Suprapubic skin (tissue), 4 donors: ENCODE data around the gene CHST4. TPM values are rescaled to one million over a fixed set of nuclear protein-coding genes. Genes with fewer than 3 reads are reported as not detected.
A peak's percentile ranks its signal among the peaks of the same experiment; 100 is the strongest.

Experiments
- DNase-seq, 2 donors: peaks; one replicate each; pipeline ENCODE4 v3.0.0-alpha.2; 2019; ENCODE audit warnings: low spot score in 2 of 2
- H3K27ac ChIP-seq: fragments of 200-600 bp; sonication (generic); one replicate; pipeline ENCODE4 v1.5.1; 2019
- H3K27me3 ChIP-seq: fragments of 200-600 bp; sonication (generic); one replicate; pipeline ENCODE4 v1.5.1; 2019
- H3K36me3 ChIP-seq: fragments of 200-600 bp; sonication (generic); one replicate; pipeline ENCODE4 v1.5.1; 2019
- H3K4me1 ChIP-seq: fragments of 200-600 bp; sonication (generic); one replicate; pipeline ENCODE4 v1.5.1; 2019
- H3K4me3 ChIP-seq: fragments of 200-600 bp; sonication (generic); one replicate; pipeline ENCODE4 v1.5.1; 2019; ENCODE audit warnings: mild to moderate bottlenecking
- H3K9me3 ChIP-seq: fragments of 200-600 bp; sonication (generic); one replicate; pipeline ENCODE4 v1.5.1; 2019
- EP300 ChIP-seq: sonication (generic); formaldehyde crosslinking; IDR thresholded peaks from one replicate; pipeline ENCODE4 v1.6.1; 2017; ENCODE audit warnings: antibody characterized with exemption
- POLR2A ChIP-seq, 2 donors: fragments of 450-650 bp; IDR thresholded peaks; one replicate each; pipeline ENCODE4 v1.6.1; 2017; ENCODE audit warnings: antibody characterized with exemption in 2 of 2, mild to moderate bottlenecking in 2 of 2, moderate library complexity in 2 of 2
- POLR2AphosphoS5 ChIP-seq, 3 donors: sonication (generic); formaldehyde crosslinking; IDR thresholded peaks; one replicate each; pipeline ENCODE4 v1.6.1; 2017; ENCODE audit warnings: antibody characterized with exemption in 3 of 3
- WGBS: methylation state at CpG from one replicate; pipeline ENCODE4 v1.1.5; 2018; 5-methylcytosine and 5-hydroxymethylcytosine counted together
- total RNA-seq, 4 donors: library from RNA; depleted of rRNA; stranded (reverse); fragments of >200 nt; gene quantifications; one replicate each; pipeline ENCODE4 v1.1.0, GENCODE V29; 2016
- TF ChIP-seq, protein P1 (sequence below), 2 donors: fragments of 200-600 bp in 1 of 2; fragments of 450-650 bp in 1 of 2; sonication (generic) in 1 of 2; IDR thresholded peaks; one replicate each; pipeline ENCODE4 v1.5.1; 2016 to 2019; ENCODE audit warnings: antibody characterized with exemption in 2 of 2, mild to moderate bottlenecking in 1 of 2, moderate library complexity in 1 of 2

The CHST4 gene
- total RNA-seq, 4 donors from 2014 or later: not detected

GRCh38 chr16:71484006-71484893, 42.0 kb upstream of the CHST4 start:
- peak; percentile 91 to 92 for DNase-seq
- H3K4me1 ChIP-seq: peaks cover 13% of the 10 kb centered on the region
- TF ChIP-seq EP300 (no peak), POLR2A (IDR thresholded peaks at IDR 0.05) (peak; percentile 21 to 68), POLR2AphosphoS5 (IDR thresholded peaks at IDR 0.05) (peak in 2 of 3 donors; percentile 70 to 73)
- TF ChIP-seq, protein P1, sequence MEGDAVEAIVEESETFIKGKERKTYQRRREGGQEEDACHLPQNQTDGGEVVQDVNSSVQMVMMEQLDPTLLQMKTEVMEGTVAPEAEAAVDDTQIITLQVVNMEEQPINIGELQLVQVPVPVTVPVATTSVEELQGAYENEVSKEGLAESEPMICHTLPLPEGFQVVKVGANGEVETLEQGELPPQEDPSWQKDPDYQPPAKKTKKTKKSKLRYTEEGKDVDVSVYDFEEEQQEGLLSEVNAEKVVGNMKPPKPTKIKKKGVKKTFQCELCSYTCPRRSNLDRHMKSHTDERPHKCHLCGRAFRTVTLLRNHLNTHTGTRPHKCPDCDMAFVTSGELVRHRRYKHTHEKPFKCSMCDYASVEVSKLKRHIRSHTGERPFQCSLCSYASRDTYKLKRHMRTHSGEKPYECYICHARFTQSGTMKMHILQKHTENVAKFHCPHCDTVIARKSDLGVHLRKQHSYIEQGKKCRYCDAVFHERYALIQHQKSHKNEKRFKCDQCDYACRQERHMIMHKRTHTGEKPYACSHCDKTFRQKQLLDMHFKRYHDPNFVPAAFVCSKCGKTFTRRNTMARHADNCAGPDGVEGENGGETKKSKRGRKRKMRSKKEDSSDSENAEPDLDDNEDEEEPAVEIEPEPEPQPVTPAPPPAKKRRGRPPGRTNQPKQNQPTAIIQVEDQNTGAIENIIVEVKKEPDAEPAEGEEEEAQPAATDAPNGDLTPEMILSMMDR (IDR thresholded peaks at IDR 0.05): no peak
- WGBS: under 1% methylated on average over 37 of the region's 44 CpGs
- no peaks in the 10 kb centered on the region for H3K9me3 ChIP-seq
- H3K27me3 ChIP-seq: no peaks in the 10 kb centered on the region
- H3K4me3 ChIP-seq: peak overlapping the region; percentile 79
- H3K27ac ChIP-seq: peak overlapping the region; percentile 95
- H3K36me3 ChIP-seq: no peaks in the 10 kb centered on the region

GRCh38 chr16:71489122-71489521, 37.1 kb upstream of the CHST4 start, which contains the start of gene ZNF19:
TSS of gene ZNF19 (minus strand) at chr16:71489324. CDS start at chr16:71482114, 7,210 bp downstream.
- WGBS: 91% methylated on average over 20 of the region's 22 CpGs
- no peak within 1 kb of the TSS for H3K27ac ChIP-seq
- H3K36me3 ChIP-seq: no peaks in the 10 kb centered on the region
- peaks cover 4% of the 10 kb centered on the region for H3K4me1 ChIP-seq
- H3K27me3 ChIP-seq: no peaks in the 10 kb centered on the region
- DNase-seq: peak in 1 of 2 donors; percentile 75
- no peaks in the 10 kb centered on the region for H3K9me3 ChIP-seq
- H3K4me3 ChIP-seq: no peak within 1 kb of the TSS
- TF ChIP-seq, protein P1 (IDR thresholded peaks at IDR 0.05): no peak
- TF ChIP-seq POLR2AphosphoS5 (IDR thresholded peaks at IDR 0.05) (no peak), EP300 (no peak), POLR2A (IDR thresholded peaks at IDR 0.05) (no peak)

- no peaks in the 10 kb centered on the region for H3K27me3 ChIP-seq
- H3K9me3 ChIP-seq: no peaks in the 10 kb centered on the region
- DNase-seq: no peak
- no peaks in the 10 kb centered on the region for H3K4me1 ChIP-seq
- TF ChIP-seq POLR2AphosphoS5 (IDR thresholded peaks at IDR 0.05) (no peak), EP300 (no peak), POLR2A (IDR thresholded peaks at IDR 0.05) (no peak)
- TF ChIP-seq, protein P1 (IDR thresholded peaks at IDR 0.05): no peak
- H3K27ac ChIP-seq: no peak overlapping the region
- H3K36me3 ChIP-seq: no peaks in the 10 kb centered on the region
- no peak overlapping the region for H3K4me3 ChIP-seq
These were observed 35.9 kb upstream of the CHST4 start for GRCh38 chr16:71490361-71490760.

DNA sequence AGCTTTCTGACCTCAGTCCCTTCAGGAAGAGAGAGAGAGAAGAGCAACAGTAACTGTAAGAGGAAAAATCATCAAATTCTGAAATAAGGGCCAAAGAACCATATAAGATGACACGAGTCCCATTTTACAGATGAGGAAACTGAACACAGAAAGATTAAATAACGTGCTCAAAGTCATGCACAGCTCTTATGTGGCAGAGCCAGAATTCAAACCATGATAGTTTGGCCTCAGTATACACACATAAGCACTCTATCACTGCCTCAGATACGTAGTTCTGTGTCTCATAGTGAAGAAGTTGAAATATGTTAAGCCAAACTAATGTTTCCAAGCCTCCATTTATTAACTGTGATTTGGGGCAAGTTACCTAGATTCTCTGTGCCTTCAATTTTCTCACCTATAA, 35.2 kb upstream of the CHST4 start:
- TF ChIP-seq EP300 (no peak), POLR2AphosphoS5 (IDR thresholded peaks at IDR 0.05) (no peak), POLR2A (IDR thresholded peaks at IDR 0.05) (no peak)
- TF ChIP-seq, protein P1 (IDR thresholded peaks at IDR 0.05): no peak
- Histone ChIP-seq H3K36me3 (no peaks in the 10 kb centered on the region), H3K4me1 (no peaks in the 10 kb centered on the region), H3K4me3 (no peak overlapping the region), H3K9me3 (no peaks in the 10 kb centered on the region), H3K27me3 (no peaks in the 10 kb centered on the region), H3K27ac (no peak overlapping the region)
- DNase-seq: no peak
- 58% methylated on average over 3 of the region's 3 CpGs for WGBS

- H3K27me3 ChIP-seq: no peaks in the 10 kb centered on the region
- H3K9me3 ChIP-seq: no peaks in the 10 kb centered on the region
- 65% methylated on average over 2 of the region's 2 CpGs for WGBS
- no peaks in the 10 kb centered on the region for H3K4me1 ChIP-seq
- TF ChIP-seq POLR2AphosphoS5 (IDR thresholded peaks at IDR 0.05): no peak
- TF ChIP-seq, protein P1 (IDR thresholded peaks at IDR 0.05): no peak
- TF ChIP-seq EP300: no peak
- TF ChIP-seq POLR2A (IDR thresholded peaks at IDR 0.05): no peak
- no peak overlapping the region for H3K27ac ChIP-seq
- H3K36me3 ChIP-seq: no peaks in the 10 kb centered on the region
- H3K4me3 ChIP-seq: no peak overlapping the region
- DNase-seq: no peak
These were observed 33.4 kb upstream of the CHST4 start for GRCh38 chr16:71492786-71493185.
